GM19023 (cell line): ENCODE data around the gene TUBGCP6.

Experiments used
- ATAC-seq: cut with Tn5 transposase; IDR thresholded peaks from one replicate; pipeline ENCODE4 v1.9.1; 2021; ENCODE audit warnings: mild to moderate bottlenecking, moderate library complexity; ENCODE audit not compliant: unreplicated experiment

Gene TUBGCP6

GRCh38 chr22:50266994-50267393, 22.2 kb upstream of the TUBGCP6 start:
- no peak for ATAC-seq

- ATAC-seq = no peak
These were observed 20.3 kb upstream of the TUBGCP6 start for GRCh38 chr22:50264946-50265669.

GRCh38 chr22:50264104-50264745, 19.4 kb upstream of the TUBGCP6 start:
- ATAC-seq = no peak

GRCh38 chr22:50262973-50263617, 18.3 kb upstream of the TUBGCP6 start:
- no peak for ATAC-seq

GRCh38 chr22:50262460-50262911, 17.7 kb upstream of the TUBGCP6 start:
- ATAC-seq = no peak

GRCh38 chr22:50261615-50262459, 17.0 kb upstream of the TUBGCP6 start, which contains the start of gene MAPK12:
TSS of gene MAPK12 (minus strand) at chr22:50261683. CDS start at chr22:50261509, 174 bp downstream.
- ATAC-seq = no peak

GRCh38 chr22:50260801-50261614, 16.2 kb upstream of the TUBGCP6 start:
- no peak for ATAC-seq

- ATAC-seq = no peak
These were observed 15.6 kb upstream of the TUBGCP6 start for GRCh38 chr22:50260434-50260800.

- no peak for ATAC-seq
These were observed 14.5 kb upstream of the TUBGCP6 start for GRCh38 chr22:50259302-50259701.

GRCh38 chr22:50258361-50259292, 13.8 kb upstream of the TUBGCP6 start:
- ATAC-seq = no peak

GRCh38 chr22:50257451-50258360, 12.9 kb upstream of the TUBGCP6 start:
- no peak for ATAC-seq

- no peak for ATAC-seq
These were observed 12.2 kb upstream of the TUBGCP6 start for GRCh38 chr22:50257041-50257440.

GRCh38 chr22:50256258-50256862, 11.5 kb upstream of the TUBGCP6 start:
- ATAC-seq = no peak

- no peak for ATAC-seq
These were observed 10.8 kb upstream of the TUBGCP6 start for GRCh38 chr22:50255607-50256006.

- ATAC-seq = no peak
These were observed 10.3 kb upstream of the TUBGCP6 start for GRCh38 chr22:50255099-50255498.

GRCh38 chr22:50253941-50254340, 9.1 kb upstream of the TUBGCP6 start:
- no peak for ATAC-seq

GRCh38 chr22:50253046-50253915, 8.5 kb upstream of the TUBGCP6 start:
- no peak for ATAC-seq
